ENCODE measurements around the gene ADAMTS3.
"Not testable (repeated sequence)": the region's sequence is repeated elsewhere in the genome, so short reads cannot be mapped to it uniquely, and the experiment has no call there.

Gene ADAMTS3

GRCh38 chr4:72463724-72464123 lies 105.3 kb downstream of the ADAMTS3 start:
- DNase-seq, result no peak

GRCh38 chr4:72457158-72457557 lies 111.9 kb downstream of the ADAMTS3 start:
- DNase-seq, result no peak

- DNase-seq, result no peak
Measured at GRCh38 chr4:72451349-72451748, 117.7 kb downstream of the ADAMTS3 start.

GRCh38 chr4:72449705-72450104 lies 119.3 kb downstream of the ADAMTS3 start:
- no peak for DNase-seq

GRCh38 chr4:72448231-72448630 lies 120.8 kb downstream of the ADAMTS3 start:
- DNase-seq, result no peak

- no peak for DNase-seq
Measured at GRCh38 chr4:72446353-72447055, 122.5 kb downstream of the ADAMTS3 start.

GRCh38 chr4:72444092-72444491 lies 124.9 kb downstream of the ADAMTS3 start:
- DNase-seq, result no peak

GRCh38 chr4:72442715-72443114 lies 126.3 kb downstream of the ADAMTS3 start:
- no peak for DNase-seq

- no peak for DNase-seq
Measured at GRCh38 chr4:72442147-72442546, 126.9 kb downstream of the ADAMTS3 start.

- no peak for DNase-seq
Measured at GRCh38 chr4:72440386-72440785, 128.6 kb downstream of the ADAMTS3 start.

GRCh38 chr4:72432975-72433374 lies 136.0 kb downstream of the ADAMTS3 start:
- no peak for DNase-seq

GRCh38 chr4:72432282-72432681 lies 136.7 kb downstream of the ADAMTS3 start:
- DNase-seq, result no peak

- DNase-seq, result no peak
Measured at GRCh38 chr4:72430988-72431387, 138.0 kb downstream of the ADAMTS3 start.

- DNase-seq, result no peak
Measured at GRCh38 chr4:72430050-72430449, 139.0 kb downstream of the ADAMTS3 start.

GRCh38 chr4:72429397-72429889 lies 139.6 kb downstream of the ADAMTS3 start:
- no peak for DNase-seq

GRCh38 chr4:72427057-72427456 lies 142.0 kb downstream of the ADAMTS3 start:
- DNase-seq, result no peak

GRCh38 chr4:72425908-72426307 lies 143.1 kb downstream of the ADAMTS3 start:
- not testable (repeated sequence) for DNase-seq

- no peak for DNase-seq
Measured at GRCh38 chr4:72424006-72424405, 145.0 kb downstream of the ADAMTS3 start.

GRCh38 chr4:72422416-72422815 lies 146.6 kb downstream of the ADAMTS3 start:
- no peak for DNase-seq

- no peak for DNase-seq
Measured at GRCh38 chr4:72418458-72418857, 150.6 kb downstream of the ADAMTS3 start.

GRCh38 chr4:72410158-72410557 lies 158.9 kb downstream of the ADAMTS3 start:
- DNase-seq, result no peak

- DNase-seq, result no peak
Measured at GRCh38 chr4:72408568-72408967, 160.5 kb downstream of the ADAMTS3 start.

- no peak for DNase-seq
Measured at GRCh38 chr4:72405417-72405816, 163.6 kb downstream of the ADAMTS3 start.

GRCh38 chr4:72397314-72397713 lies 171.7 kb downstream of the ADAMTS3 start:
- no peak for DNase-seq

- DNase-seq, result no peak
Measured at GRCh38 chr4:72394012-72394663, 174.9 kb downstream of the ADAMTS3 start.

Data from activated gamma-delta T cell treated with Interleukin-2 at 50 U/mL for 16 hours (primary cell).